ENCODE measurements around the gene SBNO2. TPM values are rescaled to one million over a fixed set of nuclear protein-coding genes. Genes with fewer than 3 reads are reported as not detected.
"Not testable (repeated sequence)": the region's sequence is repeated elsewhere in the genome, so short reads cannot be mapped to it uniquely, and the experiment has no call there.

The SBNO2 gene
- polyA plus RNA-seq, 12 donors, result 7.4 to 33.2 (median 10.2) TPM; not detected in 1

- DNase-seq, result no peak
Observed at GRCh38 chr19:1122021-1122971, 51.8 kb downstream of the SBNO2 start.

DNA sequence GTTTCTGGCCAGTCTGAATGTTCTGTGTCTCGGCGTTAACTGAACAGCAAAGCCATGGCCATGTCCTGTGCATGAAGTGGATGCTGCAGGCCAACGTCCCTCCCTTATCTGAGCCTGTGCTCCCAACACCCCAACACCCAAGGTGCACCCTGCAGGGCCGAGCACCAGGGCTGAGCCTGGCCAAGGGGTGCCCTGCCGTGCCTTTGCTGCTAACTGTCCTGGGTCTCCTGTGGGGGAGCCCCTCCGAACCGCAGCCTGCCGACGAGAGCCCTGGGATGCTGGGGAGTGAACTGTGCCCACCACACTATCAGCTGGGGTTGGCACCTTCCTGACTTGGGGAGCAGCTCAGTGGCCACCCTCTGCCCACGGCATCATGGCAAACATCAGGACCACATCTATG, 52.7 kb downstream of the SBNO2 start:
- DNase-seq, result no peak

DNA sequence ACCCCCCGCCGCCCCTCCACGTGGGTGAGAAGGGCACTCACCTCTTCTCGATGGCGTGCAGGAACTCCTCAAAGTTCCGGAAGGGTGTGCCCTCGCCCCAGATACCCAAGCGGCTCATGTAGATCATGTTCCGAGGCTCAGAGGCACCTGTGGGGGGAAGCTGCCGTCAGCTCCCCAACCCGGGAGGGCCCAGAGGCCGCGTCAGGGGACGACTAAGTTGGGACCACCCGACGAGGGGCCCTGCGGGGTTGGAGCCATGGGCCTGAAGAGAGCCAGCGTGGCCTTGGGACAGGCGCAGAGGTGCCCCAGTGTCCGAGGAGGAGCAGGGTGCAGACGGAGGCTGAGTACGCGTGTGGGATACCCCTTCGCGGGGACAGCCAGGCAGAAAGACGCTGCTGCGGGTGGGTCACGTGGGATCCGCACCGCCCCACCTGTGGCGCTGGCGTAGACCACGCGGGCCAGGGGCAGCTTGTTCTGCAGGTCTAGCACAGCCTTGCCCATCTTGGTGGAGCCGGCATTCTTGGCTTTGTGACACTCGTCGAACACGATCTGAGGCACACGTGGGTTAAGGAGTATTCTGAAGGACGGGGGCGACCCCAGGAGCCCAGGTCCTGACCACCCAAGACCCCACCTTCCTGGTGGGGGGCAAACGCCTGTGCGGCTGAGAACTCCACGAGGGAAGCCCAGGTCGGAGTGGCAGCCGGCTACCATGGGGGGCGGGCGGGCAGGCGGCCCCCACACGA, 54.4 kb downstream of the SBNO2 start:
- DNase-seq, result no peak

DNA sequence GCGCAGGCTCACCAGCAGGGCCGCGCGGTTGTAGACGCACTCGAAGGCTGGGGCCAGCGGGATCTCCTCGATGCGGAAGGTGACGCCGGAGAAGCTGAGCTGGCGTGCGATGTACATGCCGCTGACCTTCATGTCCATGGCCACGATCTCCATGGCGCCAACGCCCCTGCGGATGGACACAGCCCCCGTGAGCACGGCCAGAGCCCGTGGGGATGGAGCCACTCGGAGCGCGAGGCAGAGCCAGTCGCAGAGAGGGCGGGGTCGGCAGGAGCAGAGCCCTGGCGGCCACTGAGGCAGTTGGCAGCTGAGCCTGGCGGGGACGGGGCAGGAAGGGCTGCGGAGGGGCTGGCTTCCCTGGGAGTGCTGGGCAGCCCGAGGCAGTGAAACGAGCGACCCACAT, 55.1 kb downstream of the SBNO2 start:
- DNase-seq, result no peak

DNA sequence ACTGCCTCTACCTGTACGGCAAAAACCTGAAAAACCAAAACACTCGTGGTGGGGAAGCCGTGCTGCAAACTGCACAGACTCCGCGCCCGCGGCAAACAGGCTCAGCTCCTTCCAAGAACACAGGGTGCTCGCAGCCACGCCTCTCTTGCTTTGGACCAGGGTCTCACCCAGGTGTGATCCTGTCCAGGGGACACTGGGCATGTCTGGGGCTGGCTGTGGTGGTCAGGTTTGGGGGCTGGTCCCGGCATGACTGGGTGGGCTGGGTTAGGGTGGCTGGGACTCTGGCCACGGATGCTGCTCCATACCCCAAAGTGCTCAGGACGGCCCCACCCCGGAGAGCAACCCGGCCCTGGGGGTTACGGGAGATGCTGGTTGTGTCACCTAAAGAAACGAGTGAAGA, 56.4 kb downstream of the SBNO2 start:
- no peak for DNase-seq

- DNase-seq, result no peak
Observed at GRCh38 chr19:1116726-1117581, 57.1 kb downstream of the SBNO2 start.

DNA sequence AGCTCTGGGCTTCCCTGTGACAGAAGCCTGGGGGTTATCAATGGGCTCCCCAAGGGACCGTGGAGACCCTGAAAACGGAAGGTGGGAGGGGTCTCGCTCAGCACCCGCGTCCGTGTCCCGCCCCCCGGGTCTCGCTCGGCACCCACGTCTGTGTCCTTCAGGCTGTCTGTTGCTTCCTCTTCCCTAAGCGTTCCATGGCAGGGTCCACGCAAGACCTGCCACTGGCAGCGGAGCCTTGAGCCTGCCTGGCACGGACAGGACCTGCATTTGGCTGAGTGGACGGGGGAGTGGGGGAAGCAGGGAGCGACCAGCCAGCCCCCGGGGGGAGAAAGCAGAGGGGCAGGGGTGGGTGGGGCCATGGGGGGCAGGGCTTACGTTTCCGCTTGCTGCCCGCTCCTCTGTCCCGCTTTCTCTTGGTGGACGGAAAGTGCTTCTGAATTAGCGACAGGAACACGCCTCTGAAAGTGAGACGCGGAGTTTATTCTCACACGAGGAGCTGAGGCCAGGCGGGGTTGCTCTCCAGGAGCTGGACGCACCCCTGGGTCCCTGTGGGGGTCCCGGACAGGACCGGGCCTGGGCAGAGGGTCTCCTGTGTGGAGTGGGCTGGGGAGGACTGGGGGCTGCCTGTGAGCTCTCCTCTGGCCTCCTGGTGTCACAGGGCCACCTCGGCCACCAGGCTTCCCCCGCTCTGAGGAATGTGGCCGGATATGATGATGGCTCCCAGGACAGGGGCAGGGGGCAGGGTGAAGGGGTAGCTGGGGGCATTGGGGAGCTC, 58.2 kb downstream of the SBNO2 start:
- no peak for DNase-seq

DNA sequence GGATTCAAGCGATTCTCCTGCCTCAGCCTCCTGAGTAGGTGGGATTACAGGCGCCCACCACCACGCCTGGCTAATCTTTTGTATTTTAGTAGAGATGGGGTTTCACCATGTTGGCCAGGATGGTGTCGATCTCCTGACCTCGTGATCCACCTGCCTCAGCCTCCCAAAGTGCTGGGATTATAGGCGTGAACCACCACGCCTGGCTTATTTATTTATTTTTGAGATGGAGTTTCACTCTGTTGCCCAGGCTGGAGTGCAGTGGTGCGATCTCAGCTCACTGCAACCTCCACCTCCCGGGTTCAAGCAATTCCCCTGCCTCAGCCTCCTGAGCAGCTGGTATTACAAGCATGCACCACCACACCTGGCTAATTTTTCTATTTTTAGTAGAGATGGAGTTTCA, 59.3 kb downstream of the SBNO2 start:
- DNase-seq, result not testable (repeated sequence)

DNA sequence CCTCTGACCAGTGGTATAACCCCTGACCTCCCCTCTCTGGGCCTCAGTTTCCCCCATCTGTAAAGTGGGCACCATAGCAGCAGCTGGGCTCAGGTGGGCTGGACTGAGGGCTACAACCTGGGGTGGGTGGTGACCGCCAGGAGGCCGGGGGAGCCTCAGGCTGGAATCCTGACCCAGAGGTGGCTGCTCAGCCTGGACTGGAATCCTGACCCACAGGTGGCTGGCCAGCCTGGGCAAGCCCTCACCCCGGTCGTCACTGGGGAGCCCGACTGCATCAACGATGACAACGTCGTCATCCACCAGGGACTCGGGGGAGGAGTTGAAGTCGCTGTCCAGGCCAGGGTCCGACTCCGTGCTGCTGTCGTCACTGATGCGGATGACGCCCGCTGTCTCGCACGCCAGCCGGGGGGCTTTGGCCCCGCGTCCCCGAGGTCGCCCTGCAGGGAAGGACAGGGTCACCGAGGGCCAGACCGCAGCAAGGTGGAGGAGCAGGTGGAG, 60.0 kb downstream of the SBNO2 start:
- DNase-seq, result no peak

DNA sequence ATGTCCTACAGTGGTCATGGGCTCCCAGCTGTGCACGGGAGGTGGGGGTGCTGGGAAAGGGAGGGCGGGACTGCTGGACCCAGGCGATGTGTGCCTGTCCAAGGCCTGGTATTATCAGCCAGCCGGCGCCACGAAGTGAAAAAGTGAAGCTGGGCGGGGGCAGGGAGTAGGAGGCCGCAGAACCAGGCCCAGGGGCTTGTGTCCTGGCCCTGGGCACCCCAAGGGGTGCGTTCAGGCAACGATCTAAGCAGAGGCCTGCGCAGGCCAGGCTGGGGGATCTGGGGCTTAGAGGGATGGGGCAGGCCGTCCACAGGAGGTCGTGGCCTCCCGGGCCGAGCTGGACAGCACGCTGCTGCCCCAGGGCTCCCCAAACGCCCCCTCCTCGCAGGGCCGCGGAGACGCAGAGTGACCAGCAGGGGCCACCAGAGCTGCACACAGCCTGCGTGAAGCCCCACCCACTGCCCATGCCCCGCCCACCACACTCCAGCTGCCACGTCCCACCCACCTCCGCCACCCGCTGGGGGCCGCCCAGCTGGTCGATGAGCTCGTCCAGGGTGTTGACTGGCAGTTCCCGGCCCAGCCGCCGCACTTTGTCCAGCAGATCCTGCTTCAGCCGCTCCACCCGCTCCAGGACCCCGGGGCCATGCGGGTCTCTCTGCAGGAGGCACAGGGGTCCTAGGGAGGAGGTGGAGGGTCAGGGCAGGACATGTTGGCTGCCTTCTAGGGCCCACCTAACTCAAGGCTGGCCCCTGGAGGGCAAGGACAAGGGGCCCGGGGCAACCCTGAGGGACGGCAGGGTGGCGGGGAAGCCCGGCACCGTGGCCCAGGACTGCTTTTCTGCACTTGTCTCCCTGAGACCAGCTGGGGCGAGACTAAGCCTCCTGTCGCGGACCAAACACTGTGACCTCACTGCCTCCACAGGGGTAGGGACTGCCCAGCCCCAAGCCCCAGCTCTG, 60.8 kb downstream of the SBNO2 start:
- DNase-seq, result peak; percentile 90

DNA sequence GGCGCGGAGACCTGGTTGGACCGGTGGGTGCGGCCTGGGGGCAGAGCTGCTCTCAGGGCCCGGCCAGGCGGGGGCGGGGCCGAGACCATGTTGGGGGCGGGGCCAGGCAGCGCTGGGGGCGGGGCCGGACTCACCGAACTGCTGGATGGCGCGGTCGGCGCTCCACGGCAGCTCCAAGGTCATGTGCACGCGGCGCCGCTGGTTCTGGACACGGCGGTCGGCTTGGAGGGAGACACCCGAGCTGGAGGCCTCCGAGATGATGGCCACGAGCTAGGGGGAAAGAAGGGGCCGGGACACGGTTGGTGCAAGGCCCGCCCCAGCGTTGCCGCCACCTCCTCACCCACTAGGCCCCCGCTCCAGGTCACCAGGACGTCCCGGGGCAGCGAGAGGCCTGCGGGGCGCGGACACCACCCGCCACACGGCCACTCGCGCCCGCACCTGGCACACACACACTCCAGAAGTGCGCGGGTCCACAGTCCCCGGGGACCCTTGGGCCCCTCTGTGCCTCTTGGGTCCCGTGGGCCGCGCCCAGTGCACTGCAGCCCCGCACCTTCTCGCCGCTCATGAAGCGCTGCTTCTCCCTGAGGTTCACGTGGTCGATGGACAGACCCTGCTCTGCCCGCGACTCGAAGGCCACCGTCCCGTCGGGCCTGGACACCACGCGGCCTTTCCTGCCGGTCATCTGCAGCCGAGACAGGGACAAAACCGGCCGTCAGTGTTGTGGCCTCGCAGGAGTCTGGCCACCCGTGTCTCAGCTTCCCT, 61.6 kb downstream of the SBNO2 start:
- no peak for DNase-seq

DNA sequence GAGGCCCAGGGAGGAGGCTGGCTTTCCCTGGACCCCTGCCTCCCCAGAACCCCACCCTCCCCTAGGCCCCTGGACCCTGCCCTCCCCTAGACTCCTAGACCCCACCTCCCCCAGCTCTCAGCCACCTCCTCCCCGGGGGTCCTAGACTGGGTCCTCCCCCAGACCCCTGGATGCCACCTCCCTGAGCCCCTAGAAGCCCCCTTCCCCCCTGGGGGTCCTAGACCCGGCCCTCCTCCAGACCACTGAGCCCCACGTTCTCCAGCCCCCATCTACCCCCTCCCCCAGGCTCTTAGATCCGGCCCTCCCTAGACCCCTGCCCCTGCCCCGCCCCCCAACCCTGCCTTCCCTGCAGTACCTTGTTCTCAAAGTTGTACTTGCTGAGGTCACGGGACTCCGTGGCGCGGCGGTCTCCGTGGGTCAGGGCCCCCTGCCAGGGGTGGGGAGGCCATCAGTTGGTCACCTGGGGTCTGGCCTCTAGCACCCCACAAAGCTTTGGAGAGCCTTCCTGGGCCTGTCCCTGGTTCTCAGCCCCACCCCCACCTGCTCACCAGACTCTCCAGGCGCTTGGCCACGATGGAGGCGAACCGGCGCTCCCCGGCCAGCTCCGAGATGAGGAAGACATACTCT, 62.3 kb downstream of the SBNO2 start:
- DNase-seq, result no peak

GRCh38 chr19:1110809-1111640, 63.0 kb downstream of the SBNO2 start:
- DNase-seq, result no peak

DNA sequence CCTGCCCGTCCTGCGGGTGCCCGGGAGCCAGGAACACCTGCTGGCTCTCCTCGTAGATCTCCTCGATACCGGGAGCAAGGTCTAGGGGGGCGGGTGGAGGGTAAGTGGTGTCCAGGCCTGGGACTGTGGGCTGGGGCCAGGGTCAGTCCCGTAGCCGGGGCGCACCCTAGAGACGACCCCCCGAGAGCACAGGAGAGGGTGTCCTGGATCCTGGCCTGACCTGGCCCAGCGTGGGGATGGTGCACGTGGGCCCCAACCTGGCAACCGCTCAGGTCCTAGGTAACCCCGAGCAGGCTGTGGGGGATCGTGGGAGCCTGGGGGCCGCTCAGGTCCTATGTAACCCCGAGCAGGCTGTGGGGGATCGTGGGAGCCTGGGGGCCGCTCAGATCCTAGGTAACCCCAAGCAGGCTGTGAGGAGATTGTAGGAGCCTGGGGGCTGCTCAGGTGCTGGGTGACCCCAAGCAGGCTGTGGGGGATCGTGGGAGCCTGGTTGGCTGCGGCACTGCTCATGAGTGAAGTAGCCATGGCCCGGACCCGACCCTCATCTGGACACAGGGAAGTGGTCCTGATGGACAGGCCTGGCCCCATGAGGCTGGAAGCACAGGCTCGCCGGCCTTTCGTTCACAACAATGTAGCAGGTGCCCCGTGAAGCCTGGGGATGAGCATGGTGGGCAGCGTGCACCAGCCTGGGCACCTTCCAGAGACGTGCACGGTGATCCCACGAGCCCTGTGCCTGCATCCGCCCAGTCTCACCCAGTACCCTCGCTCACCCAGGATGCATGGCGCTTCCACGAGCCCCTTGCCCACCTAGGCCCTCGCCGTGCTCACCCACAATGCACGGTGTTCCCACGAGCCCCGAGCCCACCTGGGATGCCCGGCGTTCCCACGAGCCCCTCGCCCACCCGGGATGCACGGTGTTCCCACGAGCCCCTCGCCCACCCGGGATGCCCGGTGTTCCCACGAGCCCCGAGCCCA, 64.1 kb downstream of the SBNO2 start:
- DNase-seq, result no peak

GRCh38 chr19:1109032-1109551, 65.0 kb downstream of the SBNO2 start:
- DNase-seq, result no peak

Measured in muscle of arm (tissue), 12 donors.